Left lung (tissue), 10 donors: Measurements from ENCODE around the gene PREP. TPM values are rescaled to one million over a fixed set of nuclear protein-coding genes. Genes with fewer than 3 reads are reported as not detected.
A peak's percentile ranks its signal among the peaks of the same experiment; 100 is the strongest.

ENCODE experiments used
- ATAC-seq: fragments of 200-7000 bp; cut with Tn5 transposase; one replicate; pipeline ENCODE4 v1.9.1; 2020; ENCODE audit warnings: moderate library complexity
- DNase-seq, 4 donors: peaks; one replicate each; pipeline ENCODE4 v3.0.0-alpha.2; 2013 to 2020
- H3K27ac ChIP-seq, 2 donors: fragments of 200-600 bp; sonication (generic) in 1 of 2; one replicate each; pipeline versions ENCODE4 v1.5.0 to v1.8.0; 2020 to 2021
- H3K27me3 ChIP-seq, 2 donors: fragments of 200-600 bp; sonication (generic) in 1 of 2; one replicate each; pipeline versions ENCODE4 v1.5.0 to v1.8.0; 2020 to 2021
- H3K36me3 ChIP-seq, 2 donors: fragments of 200-600 bp; sonication (generic) in 1 of 2; one replicate each; pipeline versions ENCODE4 v1.5.0 to v1.8.0; 2020 to 2021
- H3K4me1 ChIP-seq, 2 donors: fragments of 200-600 bp; one replicate each; pipeline ENCODE4 v1.8.0; 2021
- H3K4me3 ChIP-seq, 2 donors: fragments of 200-600 bp; sonication (generic) in 1 of 2; one replicate each; pipeline versions ENCODE4 v1.5.0 to v1.8.0; 2020 to 2021; ENCODE audit warnings: mild to moderate bottlenecking in 1 of 2
- H3K9me3 ChIP-seq, 2 donors: fragments of 200-600 bp; sonication (generic) in 1 of 2; one replicate each; pipeline versions ENCODE4 v1.5.0 to v1.8.0; 2020 to 2021
- CTCF ChIP-seq, 2 donors: fragments of 200-600 bp; sonication (generic) in 1 of 2; IDR thresholded peaks; one replicate each; pipeline versions ENCODE4 v1.5.0 to v1.8.0; 2021; ENCODE audit warnings: antibody characterized with exemption in 2 of 2
- intact Hi-C, 2 donors: fragments of 100-400 bp; cut with DNase I; formaldehyde crosslinking; loops; one replicate each; pipeline versions ENCODE4 v1.11.2 to v1.14.2; 2022
- polyA plus RNA-seq, 6 donors: library from polyadenylated mRNA; unstranded; fragments of 120-200 nt; gene quantifications; one replicate each; pipeline ENCODE4 v1.2.1, GENCODE V29; 2013; ENCODE audit not compliant: insufficient read length in 6 of 6
- total RNA-seq, 2 donors: library from RNA; stranded (reverse); fragmentation: NEBNext Ultra II Directional; extraction: Animal tissue kit (Norgen Biotek cat#: 25700); gene quantifications; one replicate each; pipeline ENCODE4 v1.2.1, GENCODE V29; 2021
- donor health status: DM: no; HTN: yes; CAD: no.
- donor health status: DM: no; HTN: no; CAD: no.

The PREP gene
- total and polyA plus RNA-seq, 8 donors = 34.9 to 42.7 (median 36.8) TPM

GRCh38 chr6:105397987-105398386 is 4.9 kb downstream of the PREP start:
- no peaks in the 10 kb centered on the region for H3K9me3 ChIP-seq
- H3K36me3 ChIP-seq = peaks cover 0 to 30% of the 10 kb centered on the region in 2 donors
- H3K4me3 ChIP-seq = no peak overlapping the region
- intact Hi-C loops = no loop called here
- H3K27ac ChIP-seq = no peak overlapping the region
- TF ChIP-seq CTCF (IDR thresholded peaks at IDR 0.05) = no peak
- H3K27me3 ChIP-seq = no peaks in the 10 kb centered on the region
- peaks cover 6 to 35% of the 10 kb centered on the region in 2 donors for H3K4me1 ChIP-seq
- no peak for DNase-seq
- ATAC-seq = no peak

GRCh38 chr6:105391705-105392104 is 11.2 kb downstream of the PREP start:
- Histone ChIP-seq H3K4me1 (no peaks in the 10 kb centered on the region), H3K9me3 (no peaks in the 10 kb centered on the region), H3K36me3 (peaks cover 0 to 32% of the 10 kb centered on the region in 2 donors), H3K4me3 (no peak overlapping the region), H3K27ac (no peak overlapping the region), H3K27me3 (no peaks in the 10 kb centered on the region)
- DNase-seq (no peak), ATAC-seq (no peak)
- TF ChIP-seq CTCF (IDR thresholded peaks at IDR 0.05) = no peak
- intact Hi-C loops = no loop called here

- no peak overlapping the region for H3K27ac ChIP-seq
- H3K27me3 ChIP-seq = no peaks in the 10 kb centered on the region
- no peak overlapping the region for H3K4me3 ChIP-seq
- peaks cover 0 to 10% of the 10 kb centered on the region in 2 donors for H3K36me3 ChIP-seq
- DNase-seq (no peak), ATAC-seq (no peak)
- intact Hi-C loops = no loop called here
- no peak for TF ChIP-seq CTCF (IDR thresholded peaks at IDR 0.05)
- H3K4me1 ChIP-seq = no peaks in the 10 kb centered on the region
- H3K9me3 ChIP-seq = no peaks in the 10 kb centered on the region
These were observed 13.3 kb downstream of the PREP start for GRCh38 chr6:105389543-105389942.

GRCh38 chr6:105388392-105388791 is 14.5 kb downstream of the PREP start:
- Histone ChIP-seq H3K36me3 (peaks cover 0 to 8% of the 10 kb centered on the region in 2 donors), H3K27me3 (no peaks in the 10 kb centered on the region), H3K4me3 (no peak overlapping the region), H3K4me1 (no peaks in the 10 kb centered on the region), H3K9me3 (no peaks in the 10 kb centered on the region), H3K27ac (peak overlapping the region in 1 of 2 donors; percentile 23)
- TF ChIP-seq CTCF (IDR thresholded peaks at IDR 0.05) = no peak
- DNase-seq = no peak
- ATAC-seq = peak; percentile 71
- intact Hi-C loops = no loop called here

GRCh38 chr6:105384004-105384403 is 18.9 kb downstream of the PREP start:
- Histone ChIP-seq H3K27me3 (no peaks in the 10 kb centered on the region), H3K4me3 (no peak overlapping the region), H3K27ac (no peak overlapping the region), H3K9me3 (no peaks in the 10 kb centered on the region), H3K4me1 (peaks cover 0 to 5% of the 10 kb centered on the region in 2 donors), H3K36me3 (peaks cover 0 to 5% of the 10 kb centered on the region in 2 donors)
- no peak for DNase-seq
- ATAC-seq = peak; percentile 35
- TF ChIP-seq CTCF (IDR thresholded peaks at IDR 0.05) = no peak
- intact Hi-C loops = no loop called here
